ENCODE measurements around the gene SLC22A5.
"Not testable (repeated sequence)": the region's sequence is repeated elsewhere in the genome, so short reads cannot be mapped to it uniquely, and the experiment has no call there.

The SLC22A5 gene

GRCh38 chr5:132415516-132415915 lies 46.0 kb downstream of the SLC22A5 start:
- DNase-seq = not testable (repeated sequence)

- no peak for DNase-seq
These were observed 46.9 kb downstream of the SLC22A5 start for GRCh38 chr5:132416306-132417009.

GRCh38 chr5:132417010-132417439 lies 47.5 kb downstream of the SLC22A5 start:
- DNase-seq = no peak

DNA sequence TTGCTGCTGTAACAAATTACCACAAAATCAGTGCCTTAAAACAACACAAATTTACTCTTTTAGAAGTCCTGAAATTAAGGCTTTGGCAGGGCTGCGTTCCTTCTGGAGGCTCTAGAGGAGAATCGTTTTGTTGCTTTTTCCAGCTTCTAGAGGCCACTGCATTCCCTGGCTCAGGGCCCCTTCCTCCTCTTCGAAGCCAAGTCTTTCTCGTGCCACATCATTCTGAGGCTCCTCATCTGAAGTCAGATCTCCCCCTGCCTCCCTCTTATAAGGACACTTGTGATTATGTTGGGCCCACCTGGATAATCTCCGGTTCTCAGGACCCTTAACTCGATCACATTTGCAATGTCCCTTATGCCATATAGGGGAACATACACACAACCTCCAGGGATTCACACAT lies 48.0 kb downstream of the SLC22A5 start:
- no peak for DNase-seq

GRCh38 chr5:132417889-132418485 lies 48.5 kb downstream of the SLC22A5 start:
- no peak for DNase-seq

DNA sequence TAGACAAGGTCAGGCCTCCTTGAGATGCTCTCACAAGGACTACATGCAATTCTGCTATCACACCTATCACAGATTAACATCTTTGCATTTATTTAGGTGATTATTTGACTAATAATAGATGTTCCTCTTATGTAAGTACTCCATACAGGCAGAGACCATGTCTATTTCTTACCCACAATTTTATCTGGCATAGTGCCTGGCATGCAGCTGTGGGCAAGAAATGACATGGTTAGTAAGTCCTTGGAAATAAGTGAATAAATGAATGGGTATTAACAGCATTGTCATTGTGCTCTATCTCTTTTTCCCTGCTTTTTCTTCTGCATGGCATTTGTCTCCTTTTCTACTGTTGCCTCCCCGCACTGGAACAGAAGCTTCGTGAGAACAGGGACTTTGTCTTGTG lies 49.4 kb downstream of the SLC22A5 start:
- no peak for DNase-seq

GRCh38 chr5:132419502-132420468 lies 50.3 kb downstream of the SLC22A5 start:
- peak; percentile 73 to 76 for DNase-seq

- DNase-seq = peak; percentile 47 to 65
These were observed 51.3 kb downstream of the SLC22A5 start for GRCh38 chr5:132420706-132421272.

DNA sequence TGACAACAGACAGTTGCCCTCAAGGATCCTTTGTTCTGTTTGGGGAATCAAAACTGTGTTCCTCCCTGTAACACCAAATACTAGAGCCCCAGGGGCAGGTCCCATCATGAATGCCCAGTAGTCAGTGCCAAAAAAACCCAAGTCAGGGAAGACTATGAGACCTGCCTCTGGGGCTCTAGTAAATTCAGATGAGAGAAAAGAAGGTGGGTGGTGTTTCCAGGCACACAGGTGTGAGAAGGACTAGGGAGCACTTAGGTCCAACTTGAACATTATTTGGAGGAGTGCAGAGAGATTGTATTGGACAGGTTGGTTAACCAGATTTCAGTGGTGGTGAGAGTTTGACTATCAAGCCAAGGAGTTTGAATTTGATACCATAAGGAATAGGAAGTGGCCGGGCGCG lies 52.0 kb downstream of the SLC22A5 start:
- DNase-seq = no peak

DNA sequence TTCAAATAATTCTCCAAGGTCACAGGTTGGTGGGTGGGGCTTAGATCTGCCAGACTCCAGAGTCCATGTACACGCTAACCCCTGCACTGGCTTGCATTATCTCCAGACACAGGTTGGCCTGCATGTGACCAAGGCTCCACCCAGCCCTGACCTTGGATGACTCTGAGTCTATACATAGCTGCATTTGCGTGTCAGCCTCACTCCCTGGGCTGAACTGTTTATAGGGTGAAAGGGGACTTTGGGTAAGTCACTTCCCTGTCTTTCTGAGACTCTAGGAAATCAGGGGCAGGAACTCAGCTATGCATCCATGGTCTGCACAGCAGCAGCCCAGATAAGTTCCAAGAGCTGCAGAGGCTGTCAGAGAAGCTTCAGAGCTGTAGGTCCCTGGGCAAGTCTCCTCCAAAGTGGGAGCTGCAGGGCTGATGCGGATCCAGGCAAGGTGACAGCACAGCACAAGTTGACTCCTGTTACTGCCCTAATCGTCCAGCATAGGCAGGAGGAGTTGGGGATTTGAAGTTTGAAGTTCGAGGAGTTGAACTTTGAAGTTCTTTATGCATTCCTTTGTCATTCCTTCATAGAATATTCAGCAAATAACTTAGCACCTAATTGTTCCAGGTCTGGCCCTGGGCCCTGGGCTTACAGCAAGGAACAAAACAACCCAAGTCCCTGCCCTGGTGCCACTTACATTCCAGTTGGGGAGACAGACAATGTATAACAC lies 53.4 kb downstream of the SLC22A5 start:
- peak in 1 of 2 donors; percentile 59 for DNase-seq

GRCh38 chr5:132423438-132423898 lies 54.0 kb downstream of the SLC22A5 start:
- DNase-seq = no peak

DNA sequence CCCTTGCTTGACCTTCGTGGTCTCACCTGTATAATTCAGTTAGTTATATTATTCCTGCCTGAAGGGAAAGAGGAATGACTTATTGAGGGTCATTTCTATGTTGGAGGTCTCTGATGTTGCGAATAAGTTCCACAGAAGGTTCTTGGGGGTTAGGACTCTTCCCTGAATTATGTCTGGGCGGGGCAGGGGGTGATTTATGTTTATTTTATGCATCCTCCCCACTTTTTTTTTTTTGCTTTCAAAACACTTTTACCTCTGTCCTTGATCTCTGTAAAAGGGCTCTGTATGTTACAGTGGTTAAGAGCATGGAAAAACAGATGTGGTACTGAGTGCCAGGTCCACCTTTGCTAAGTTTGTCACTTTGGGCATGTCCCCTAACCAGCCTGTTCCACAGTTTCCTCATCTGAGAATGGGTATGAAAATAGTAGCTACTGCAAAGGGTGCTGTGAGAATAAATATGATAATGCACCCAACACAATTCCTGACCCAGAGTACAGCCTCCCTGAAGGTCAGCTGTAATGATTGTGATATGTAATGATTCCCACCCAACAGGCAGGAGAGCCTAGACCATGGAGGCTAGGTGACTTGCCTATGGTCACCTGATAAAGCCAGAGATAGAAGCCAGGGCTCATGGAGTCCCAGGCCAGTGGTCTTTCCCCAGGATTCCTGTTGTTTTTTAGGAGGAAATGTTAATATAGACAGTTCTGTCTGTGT lies 54.8 kb downstream of the SLC22A5 start:
- no peak for DNase-seq

GRCh38 chr5:132425009-132425937 lies 55.8 kb downstream of the SLC22A5 start:
- peak; percentile 81 to 82 for DNase-seq

DNA sequence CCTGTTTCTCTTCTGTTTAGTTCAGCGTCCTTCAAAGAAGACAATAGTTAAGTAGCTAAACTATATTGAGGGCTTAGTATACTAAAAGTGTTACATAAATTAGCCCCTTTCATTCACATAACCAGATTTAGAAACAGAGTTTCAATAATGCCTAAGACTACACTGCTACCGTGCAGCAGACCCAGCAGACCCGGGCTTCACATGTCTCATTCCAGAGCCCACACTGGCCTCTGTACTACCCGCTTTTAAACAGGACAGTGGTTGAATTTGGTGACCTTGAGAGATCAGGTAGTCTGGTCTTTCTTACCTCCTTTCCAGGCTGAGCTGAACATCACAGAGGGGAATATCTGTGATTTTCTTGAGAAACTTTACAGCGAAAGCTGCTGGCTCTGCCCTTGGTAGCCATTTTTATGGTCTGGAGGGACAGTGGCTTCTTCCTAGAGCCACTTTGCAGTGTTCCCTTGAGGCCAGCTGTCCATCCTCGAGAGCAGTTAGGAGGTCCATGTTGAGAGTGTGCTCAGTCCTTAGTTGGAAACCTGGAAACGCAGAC lies 56.5 kb downstream of the SLC22A5 start:
- no peak for DNase-seq

GRCh38 chr5:132426525-132427138 lies 57.1 kb downstream of the SLC22A5 start:
- peak; percentile 63 to 80 for DNase-seq

DNA sequence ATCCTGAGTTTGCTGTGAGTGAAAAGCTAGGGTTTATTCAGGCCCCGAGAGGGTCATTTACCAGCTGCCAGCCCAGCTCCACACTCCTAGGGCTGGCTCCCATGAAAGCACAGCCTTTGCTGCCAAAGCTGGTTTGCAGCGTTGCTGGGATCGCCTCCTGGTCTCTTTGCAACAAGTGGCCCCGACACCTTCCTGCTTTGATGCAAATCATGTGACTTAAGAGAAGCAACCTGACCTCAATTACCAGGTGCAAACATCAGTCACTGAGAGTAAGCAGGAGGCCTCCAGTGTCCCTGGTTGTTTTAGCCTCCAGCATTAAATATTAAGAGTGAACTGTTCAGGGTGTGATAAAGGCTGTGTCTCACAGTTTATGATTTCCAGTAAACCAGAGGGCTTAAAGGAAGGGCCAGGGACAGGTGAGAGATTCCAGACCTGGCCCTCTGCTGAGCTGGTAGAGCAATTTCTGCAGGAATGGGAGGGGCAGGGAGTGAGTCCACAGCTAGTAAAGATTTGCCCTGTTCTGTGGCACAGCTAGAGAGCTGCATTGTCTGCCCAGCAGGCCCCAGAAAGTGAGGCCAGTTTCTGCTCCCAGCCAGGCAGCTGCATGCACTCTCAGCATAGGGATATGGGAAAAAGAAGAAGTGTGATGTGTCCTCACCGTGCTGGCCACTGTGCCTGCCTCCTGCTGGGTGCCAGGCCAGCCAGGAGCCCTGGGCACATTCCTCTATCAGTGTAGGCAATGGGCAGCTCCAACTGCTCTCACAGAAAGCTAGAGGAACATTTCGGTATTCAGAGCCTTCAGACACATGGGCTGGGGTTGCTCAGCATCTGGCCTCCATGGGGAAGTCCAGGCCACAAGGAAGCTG lies 58.0 kb downstream of the SLC22A5 start:
- DNase-seq = peak; percentile 68 to 77

GRCh38 chr5:132428147-132428482 lies 58.6 kb downstream of the SLC22A5 start:
- no peak for DNase-seq
